Activated naive CD4-positive, alpha-beta T cell treated with Interleukin-2 at 50 U/mL for 16 hours (primary cell): ENCODE measurements around the gene QPCT.
A peak's percentile ranks its signal among the peaks of the same experiment; 100 is the strongest.
"Not testable (repeated sequence)": the region's sequence is repeated elsewhere in the genome, so short reads cannot be mapped to it uniquely, and the experiment has no call there.

ENCODE experiments used
- DNase-seq: peaks from one replicate; pipeline ENCODE4 v3.0.0-alpha.2; 2020

The QPCT gene

DNA sequence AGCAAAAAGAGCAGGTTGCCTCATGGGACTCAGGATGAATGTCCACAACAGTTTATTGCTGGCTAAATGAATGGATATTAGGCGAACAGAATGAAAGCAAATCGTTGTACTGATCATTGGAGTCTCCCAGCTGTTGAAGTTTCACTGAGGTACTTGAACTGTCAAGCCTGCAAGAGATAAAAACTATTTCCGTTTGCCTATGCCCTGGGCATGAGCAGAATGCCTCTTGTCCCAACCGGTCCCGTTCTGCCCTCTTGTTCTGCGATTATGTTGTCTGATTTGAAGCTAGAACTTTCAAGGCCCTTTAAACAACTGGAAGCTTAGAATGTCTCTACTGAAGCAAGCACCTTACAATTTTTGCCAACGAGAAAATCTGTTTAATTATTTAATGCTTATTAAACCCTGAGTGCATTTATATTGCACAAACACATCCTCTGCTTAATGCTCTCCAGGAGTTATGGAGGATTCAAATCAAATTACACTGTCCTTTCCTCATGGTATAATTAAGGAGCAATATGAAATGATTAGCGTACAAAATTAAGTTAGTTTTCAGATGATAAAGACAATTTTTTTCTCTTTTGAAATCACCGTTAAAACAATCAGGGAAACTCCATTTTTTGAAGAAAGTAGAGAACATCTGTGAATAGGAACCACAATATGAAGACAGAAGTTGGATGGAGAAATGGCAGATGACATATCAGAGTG lies 17.7 kb downstream of the QPCT start:
- no peak for DNase-seq

DNA sequence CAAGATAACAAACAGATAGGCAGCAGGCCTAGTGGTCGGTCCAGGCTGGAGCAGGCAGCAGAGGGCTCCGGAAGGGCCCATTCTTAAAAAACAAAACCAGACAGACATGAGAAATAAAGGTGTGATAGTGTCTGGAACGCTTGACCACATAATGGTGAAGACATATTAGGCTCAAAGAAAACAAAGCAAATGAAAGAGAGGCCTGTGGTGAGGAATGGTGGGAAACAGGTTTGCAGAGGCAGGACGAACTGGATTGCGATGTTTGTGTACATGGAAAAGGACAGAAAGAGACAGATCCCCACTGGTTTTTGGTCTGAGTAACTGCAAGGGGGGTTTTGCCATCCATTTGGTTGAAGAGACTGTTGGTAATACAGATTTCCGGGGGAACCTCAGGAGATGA lies 19.9 kb downstream of the QPCT start:
- DNase-seq: no peak

DNA sequence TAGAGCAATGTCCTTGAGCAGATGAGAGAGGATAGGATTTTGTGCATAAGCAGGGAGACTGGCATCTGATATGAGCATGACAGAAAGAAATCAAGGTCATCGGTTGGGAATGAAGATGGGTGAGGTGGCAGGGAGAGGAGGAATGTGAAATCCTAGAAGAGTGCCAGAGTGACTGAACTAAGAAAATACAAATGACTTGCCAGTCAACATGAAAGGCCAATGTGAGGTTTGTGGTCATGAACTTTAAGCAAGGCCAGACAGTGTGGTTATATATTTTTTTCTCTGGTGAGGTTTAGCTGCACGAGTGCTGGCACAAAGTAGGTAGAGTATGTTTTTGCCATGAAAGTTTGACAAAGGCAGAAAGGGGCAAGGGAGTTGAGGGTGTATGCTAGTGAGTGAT lies 21.2 kb downstream of the QPCT start:
- no peak for DNase-seq

DNA sequence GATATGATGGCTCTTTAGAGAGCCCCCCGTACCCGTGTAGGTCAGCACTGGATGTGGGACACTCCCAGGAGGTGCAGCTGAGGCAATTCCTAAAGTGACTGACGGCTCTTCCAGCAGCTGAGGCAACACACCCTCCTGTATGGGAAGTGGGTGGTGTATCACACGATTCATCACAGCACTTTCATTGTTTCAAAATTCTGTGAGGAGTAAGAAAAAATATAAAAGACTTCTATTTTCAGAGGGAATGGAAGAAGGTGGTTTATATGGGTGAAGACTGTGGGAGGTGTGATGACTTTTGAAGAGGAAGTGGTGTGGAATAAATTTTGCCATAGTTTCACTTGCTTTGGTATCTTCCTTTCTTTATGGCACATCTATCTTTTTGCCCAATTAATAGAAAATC lies 22.3 kb downstream of the QPCT start:
- peak; percentile 27 for DNase-seq

DNA sequence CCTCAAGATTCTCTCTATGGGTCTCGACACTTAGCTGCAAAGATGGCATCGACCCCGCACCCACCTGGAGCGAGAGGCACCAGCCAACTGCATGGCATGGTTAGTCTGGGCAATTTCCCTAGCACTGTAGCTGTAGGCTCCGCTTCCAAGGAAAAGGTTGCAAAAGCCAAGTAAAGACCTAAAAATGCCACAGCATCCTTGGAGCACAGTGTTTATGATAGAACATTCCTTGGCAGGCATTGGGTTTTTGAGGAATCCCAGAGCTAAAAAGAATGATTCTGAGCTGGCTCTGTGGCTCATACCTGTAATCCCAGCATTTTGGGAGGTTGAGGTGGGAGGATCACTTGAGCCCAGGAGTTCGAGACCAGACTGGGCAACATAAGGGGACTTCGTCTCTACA lies 22.9 kb downstream of the QPCT start:
- DNase-seq: no peak

DNA sequence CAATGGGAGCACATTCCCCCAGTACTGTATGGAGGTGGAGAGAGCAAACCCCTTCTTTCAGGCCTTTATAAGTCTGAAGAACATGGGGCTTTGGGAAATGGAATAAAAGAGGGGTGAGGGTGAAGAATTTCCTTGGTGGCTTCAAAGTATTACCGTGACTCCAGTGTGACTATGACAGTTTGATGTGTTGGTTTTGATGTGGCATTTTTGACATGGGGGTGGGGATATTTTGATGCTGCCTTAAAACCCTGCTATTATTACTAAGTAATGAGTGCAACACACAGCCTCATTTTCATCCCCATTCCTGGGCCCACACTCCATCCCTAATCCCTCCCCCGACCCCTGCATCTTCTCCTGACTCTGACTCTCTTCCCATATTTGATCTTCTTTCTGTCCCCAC lies 23.6 kb downstream of the QPCT start:
- DNase-seq: peak; percentile 18

DNA sequence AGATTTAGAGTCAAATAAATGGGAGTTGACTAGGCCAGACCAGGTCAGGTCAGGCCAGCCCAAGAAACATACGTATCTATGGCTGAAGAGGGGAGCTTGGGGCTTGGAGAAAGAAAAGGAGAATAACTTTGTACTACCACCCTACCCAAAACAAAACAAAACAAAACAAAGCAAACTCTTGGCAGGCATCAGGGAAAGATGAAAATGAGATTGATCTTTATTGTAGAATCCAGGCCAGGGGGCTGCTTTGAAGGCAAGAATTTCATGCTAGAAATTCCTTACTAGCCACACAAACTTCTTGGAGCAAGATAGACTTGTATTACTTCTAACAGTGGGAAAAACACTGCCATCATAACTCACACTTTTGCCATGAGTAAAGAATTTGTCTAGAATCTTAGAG lies 26.2 kb downstream of the QPCT start:
- DNase-seq: no peak

DNA sequence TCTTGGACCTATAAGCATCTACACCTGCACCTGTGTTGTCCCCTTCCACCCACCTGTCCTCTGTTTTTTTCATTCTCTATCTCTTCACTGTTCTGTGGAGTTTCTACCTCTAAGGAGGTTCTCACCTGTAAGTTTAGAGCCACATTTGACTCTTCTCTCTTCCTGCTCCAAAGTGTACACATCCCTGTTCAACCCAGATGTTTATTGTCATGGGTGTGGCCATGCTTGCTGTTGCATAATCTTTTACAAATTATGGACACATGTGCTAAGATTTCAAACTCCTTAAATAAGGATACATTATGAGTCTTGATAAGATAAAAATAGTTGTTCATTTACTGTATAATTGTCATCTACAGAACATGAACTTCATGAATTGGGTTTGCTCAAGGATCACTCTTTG lies 27.6 kb downstream of the QPCT start:
- no peak for DNase-seq

DNA sequence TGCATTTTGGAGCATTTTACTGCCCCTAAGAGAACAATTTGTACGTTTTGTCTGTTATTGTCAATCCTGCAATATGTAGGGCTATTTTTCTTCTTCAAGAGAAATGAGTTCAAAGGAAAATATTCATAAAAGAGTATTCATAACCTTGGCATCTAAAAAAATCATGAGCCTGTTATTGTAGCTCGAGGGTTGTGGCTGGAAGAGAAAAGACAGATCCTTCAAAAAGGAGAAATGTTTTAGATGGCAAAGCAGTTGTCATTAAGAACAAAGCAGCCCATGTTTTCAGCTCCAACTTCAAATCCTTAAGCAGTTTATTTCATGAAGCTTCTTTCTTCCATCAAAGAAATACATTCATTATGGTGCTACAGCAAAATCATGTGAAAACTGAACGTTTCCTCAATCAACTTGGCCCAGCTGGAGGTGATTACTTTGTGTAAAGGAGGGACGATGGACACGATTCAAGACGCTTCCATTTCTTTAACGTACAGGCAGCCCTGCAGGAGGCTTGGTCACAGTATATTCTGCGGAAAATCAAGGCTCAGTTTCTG lies 31.4 kb downstream of the QPCT start:
- no peak for DNase-seq

DNA sequence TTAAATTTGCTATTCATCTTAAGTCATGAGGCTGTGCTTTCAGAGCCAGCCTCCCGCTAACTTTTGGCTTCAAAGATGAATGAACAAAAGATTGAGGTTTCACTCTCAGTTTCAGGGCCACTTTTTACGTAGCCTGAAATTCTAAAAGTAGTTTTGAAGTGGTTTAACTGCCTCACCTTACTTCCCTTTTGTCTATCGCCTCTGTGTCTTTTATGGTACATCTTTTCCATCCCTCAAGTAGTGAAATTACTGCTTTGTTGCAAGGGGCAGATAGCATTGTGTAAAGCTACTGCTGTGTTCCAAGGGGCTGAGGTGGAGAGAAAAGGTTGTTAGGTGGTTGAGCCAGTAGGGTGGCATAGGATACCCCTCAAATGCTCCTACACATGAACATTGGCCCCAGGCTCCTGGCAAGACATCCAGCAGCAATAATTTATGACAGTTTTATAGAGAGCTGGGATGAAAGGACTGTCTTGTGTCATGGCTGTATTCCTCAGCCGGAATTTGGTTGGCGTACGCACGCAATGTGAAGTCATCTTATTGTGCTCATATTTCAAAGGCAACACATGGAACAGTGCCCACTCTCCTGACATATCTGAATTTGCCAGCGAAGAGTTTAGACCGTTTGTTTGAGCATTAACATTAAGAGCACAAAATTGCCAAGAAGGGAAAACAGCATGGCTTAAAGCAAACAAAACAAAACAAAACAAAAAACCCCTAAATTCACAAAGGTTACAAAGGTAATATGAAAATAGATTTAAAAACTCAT lies 32.2 kb downstream of the QPCT start:
- peak; percentile 45 for DNase-seq

DNA sequence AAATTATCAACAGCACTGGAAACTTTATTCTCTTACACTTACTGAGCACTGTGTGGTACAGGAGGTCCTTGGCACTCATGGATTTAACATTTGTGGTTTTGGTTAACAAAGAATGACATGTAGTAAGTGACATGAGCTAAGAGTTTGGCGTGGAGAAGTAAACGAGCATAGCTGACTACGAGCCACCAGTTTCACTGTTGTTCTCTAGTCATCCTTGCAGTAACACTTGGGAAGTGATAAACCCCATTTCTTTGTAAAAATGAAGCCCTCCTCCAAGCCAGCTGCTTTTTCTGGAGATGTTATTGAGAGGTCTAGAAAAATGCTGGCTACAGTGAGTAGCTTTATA lies 32.7 kb downstream of the QPCT start:
- DNase-seq: peak; percentile 34

DNA sequence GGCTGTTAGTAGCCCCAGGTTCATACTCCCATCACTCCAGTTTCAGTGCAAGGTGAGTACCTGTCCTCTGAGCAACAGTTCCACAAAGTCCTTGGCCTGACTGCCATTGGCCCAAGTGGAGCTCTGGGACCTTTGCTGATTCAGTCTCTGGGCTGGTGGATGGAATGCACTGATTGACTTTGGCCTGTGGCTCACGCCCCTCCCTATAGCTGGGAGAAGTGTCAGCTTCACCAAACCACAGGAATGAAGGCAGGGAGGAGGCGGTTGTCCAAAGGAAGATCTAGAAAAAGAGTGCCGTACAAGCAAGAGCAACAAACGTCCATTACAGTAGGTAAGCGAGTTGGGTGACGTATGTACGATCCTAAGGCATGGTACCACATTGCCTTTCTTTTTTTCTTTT lies 34.0 kb downstream of the QPCT start:
- no peak for DNase-seq

DNA sequence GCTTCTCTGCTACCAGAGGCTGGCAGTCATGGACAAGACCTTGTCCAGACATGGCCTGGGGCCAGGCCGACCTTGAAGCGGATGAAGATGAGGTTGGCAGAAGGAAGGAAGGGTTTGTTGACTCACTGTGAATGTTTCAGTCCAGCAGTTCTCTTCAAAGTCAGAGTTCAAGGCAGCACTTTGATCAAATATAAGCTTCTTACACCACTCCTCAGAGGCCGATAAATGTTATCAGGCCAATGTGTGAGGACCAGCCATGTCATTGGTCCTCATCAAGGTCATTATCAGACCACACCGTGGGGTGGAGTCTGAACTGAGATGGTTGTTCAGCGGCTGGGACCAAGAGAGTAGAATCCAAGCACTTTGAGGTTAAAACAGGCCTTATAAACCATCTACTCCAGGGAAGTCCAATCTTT lies 35.5 kb downstream of the QPCT start:
- no peak for DNase-seq

DNA sequence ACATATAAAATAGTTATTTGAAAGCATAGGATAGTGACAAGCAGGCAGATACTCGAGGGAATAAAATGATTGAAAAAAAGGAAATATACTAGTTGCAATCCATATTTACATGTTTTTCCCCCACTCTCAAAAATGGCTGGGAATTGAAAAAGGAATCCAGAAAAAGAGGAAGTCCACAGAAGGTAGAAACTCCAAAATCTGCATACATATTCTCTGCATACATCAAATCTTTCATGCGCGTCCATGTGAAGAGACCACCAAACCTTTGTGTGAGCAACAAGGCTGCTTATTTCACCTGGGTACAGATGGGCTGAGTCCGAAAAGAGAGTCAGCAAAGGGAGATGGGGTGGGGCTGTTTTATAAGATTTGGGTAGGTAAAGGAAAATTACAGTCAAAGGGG lies 36.4 kb downstream of the QPCT start:
- not testable (repeated sequence) for DNase-seq

DNA sequence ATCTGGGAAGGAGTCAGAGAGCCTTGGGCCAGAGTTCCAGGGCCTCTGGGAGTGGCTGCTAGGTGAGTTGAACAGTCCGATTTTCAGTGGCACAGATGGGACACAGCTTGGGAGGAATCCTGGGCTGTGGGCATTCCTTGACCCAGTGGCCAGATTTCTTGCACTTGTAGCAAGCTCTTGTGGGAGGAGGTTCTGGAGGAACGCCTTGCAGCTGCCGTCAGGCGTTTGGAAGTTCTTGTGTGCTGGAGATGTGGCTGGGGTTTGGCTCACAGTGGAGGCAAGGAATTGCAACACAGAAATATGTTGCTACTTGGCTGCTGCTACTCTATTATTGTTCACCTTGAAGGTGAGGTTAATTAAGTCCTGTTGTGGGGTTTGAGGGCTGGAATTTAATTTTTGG lies 39.8 kb downstream of the QPCT start:
- DNase-seq: not testable (repeated sequence)

DNA sequence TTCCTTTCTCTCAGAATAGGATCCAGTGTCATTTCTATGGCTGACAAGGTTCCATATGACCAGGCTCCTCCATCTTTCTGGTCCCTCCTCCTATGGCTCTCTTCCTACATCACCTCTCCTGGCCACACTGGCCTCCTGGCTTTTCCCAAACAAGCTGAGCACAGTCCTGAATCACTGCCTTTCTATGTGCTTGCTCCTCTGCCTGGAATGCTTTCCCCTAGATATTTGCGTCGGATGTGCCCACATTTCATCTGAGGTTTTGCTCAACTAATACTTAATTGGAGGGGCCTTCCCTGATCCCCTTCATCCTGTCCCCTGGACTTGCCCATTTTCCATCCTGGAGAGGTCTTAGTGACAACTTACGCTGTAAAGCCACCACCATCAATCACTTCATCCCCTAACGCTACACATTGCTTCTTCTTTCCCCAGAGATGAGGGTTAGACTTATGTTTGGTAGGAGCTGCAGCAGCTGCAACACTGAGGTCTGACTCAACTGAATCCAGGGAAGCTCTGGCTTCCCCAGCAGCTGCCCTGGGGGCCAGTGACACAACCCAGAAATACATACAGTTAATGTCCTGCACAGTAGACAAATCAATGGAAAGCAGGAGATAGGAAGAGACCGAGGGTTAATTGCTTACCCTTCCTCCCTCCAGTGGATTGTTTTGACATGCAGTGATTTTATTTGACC lies 42.9 kb downstream of the QPCT start:
- no peak for DNase-seq

DNA sequence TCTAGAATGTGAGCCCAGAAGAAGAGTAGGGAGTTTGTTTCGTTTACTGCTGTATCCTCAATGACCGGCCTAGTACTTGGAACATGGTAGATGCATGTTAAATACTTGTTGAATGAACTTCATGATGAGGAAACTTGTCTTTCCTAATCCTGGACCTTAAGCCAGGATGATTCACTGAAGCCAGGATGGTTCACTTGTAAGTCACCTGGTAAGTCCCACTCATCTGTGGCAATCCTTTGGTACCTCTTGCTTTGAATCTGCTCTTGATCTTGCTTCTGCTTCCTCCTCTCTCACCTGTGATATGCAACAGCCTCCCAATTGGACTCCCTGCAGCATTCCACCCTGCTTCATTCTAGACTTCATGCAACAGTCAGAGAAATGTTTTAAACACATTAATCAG lies 43.6 kb downstream of the QPCT start:
- no peak for DNase-seq

DNA sequence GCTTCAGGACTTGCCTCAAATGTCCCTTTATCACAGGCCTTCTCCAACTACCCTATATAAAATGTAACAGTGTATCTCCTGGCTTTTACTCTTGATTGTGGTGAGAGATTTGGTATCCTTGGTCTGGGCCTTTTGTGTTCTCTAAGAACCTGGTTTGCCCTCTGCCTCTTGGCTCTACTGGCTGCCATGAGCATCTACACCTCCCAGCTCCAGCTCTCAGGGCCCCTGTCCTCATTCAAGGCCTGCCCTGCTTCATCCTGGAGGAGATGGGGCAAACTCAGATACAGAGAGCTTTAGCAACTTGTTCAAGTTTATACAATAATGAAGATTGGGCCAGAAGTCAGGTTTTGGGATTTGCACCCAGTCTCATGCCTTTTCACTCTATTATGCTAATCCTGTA lies 45.0 kb downstream of the QPCT start:
- no peak for DNase-seq

DNA sequence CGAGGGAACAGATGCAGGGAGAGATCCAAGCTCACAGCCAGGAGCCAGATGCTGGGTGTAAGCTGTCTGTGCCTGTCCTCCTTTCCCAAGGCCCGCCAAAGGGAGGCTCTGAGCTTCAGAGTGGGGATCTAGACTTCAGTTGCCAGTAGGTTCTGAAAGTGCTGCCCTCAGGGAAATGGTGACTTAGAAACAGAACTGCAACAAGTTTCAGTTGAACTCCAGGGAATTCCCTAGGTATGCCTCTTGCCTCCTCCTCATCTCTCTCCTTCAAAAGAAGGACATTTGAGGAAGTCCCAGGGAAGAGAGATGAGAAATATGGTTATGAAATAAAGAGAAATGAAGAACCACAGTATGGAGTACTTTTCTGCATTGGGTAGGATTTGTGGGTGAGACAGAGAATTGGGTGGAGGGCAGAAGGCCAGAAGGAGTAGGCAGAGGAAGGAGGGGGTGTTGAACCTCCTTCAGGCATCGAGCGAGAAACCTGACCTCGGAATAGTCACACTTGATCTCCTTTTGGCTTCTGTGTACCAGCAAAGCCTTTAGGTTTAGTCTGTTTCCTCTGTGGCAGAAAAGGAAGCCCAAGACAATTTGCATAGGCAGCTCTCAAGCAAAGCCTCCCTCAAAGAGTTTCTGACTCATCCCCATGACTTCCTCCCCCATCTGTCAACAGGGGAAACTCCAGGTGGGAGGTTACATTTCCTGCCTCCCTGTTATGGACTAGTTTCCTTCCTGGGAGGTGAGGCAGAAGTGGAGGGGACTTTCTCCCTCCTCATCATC lies 45.7 kb downstream of the QPCT start:
- peak; percentile 69 for DNase-seq

DNA sequence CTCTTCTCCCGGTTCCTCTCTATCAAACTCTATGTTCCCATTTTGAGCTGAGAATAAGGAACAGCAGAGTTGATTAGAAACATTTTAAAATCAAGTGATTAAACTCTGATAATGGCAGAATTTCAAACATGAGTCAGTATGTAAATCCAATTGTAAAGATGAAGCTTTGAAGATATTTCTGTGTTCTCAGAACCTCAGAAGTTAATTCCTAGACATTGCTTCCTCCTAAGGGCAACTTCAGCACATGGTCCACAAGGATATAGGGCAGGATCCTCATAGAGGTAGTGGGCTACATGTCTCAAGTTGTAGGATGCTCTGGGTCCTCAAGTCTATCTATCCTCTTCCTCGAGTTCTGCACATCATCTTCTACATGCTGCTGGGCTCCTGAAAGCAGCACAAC lies 46.3 kb downstream of the QPCT start:
- no peak for DNase-seq

DNA sequence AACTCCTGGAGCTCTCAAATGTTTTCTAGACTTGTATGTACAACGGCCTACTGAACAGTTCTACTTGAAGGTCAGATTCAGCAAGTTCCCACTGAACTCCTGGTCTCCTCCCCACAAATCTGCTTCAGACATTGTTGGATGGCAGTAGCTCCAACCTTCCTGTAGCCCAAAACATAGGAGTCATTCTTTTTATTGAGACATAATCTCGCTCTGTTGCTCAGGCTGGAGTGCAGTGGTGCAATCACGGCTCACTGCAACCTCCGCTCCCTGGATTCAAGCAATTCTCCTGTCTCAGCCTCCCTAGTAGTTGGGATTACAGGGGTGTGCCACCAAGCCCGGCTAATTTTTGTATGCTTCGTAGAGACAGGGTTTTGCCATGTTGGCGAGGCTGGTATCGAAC lies 47.3 kb downstream of the QPCT start:
- no peak for DNase-seq

DNA sequence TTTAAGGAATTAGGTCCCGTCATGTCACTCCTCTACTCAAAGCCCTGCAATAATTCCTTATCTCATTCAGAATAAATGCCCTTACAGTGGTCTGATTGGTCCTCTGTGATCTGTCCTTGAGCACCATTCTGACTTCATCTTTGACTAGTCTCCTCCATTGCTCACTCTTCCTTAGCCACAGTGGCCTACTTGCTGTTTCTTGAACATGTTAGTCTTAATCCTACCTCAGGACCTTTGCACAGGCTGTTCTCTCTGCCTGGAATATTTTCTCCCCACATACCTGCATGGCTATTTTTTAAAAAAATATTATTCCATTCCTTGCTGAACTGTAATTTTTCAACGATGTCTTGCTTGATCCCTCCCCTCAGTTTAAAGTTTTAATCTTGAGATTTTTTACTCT lies 48.0 kb downstream of the QPCT start:
- DNase-seq: no peak

DNA sequence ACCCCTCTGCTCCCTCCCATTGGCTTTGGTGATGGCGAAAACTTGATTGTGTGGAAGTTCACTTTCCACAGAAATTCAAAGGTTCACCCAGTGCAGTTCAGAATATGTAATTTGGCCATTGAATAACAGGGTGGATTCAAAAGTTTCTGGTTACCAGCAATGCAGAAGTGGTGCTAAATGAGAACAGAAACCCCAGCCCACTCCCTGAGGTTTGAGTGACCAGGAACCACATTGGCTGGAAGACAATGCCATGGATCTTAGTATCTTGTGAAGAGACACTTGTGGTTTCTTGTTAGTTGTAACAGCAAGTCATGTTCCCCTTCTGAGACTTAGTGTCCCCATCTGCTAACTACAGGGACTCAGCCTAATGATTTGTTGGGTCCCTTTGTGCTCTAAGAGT lies 49.8 kb downstream of the QPCT start:
- DNase-seq: no peak
